DOHH2 (cell line): ENCODE results near the gene GALNS.
A peak's percentile ranks its signal among the peaks of the same experiment; 100 is the strongest.
"Not testable (repeated sequence)": the region's sequence is repeated elsewhere in the genome, so short reads cannot be mapped to it uniquely, and the experiment has no call there.

Experiments
- H3F3A ChIP-seq: fragments of 200-600 bp; sonication (generic), shearing (Covaris generic); 2 replicates; pipeline ENCODE4 v1.6.0; 2016; ENCODE audit warnings: antibody characterized with exemption, mild to moderate bottlenecking; ENCODE audit not compliant: control insufficient read depth, insufficient read depth
- H3K27ac ChIP-seq: fragments of 200-600 bp; sonication (generic); 2 replicates; pipeline ENCODE4 v1.5.1; 2014; ENCODE audit warnings: low read depth, mild to moderate bottlenecking, low read length, moderate library complexity
- H3K27me3 ChIP-seq: fragments of 200-600 bp; sonication (generic); 2 replicates; pipeline ENCODE4 v1.6.1; 2014; ENCODE audit warnings: mild to moderate bottlenecking, low read length, mixed read lengths; ENCODE audit not compliant: control insufficient read depth
- H3K36me3 ChIP-seq: fragments of 200-600 bp; sonication (generic); 2 replicates; pipeline ENCODE4 v1.6.1; 2014; ENCODE audit warnings: mild to moderate bottlenecking, low read length, moderate library complexity, mixed read lengths; ENCODE audit not compliant: control insufficient read depth
- H3K4me1 ChIP-seq: fragments of 200-600 bp; sonication (generic); 2 replicates; pipeline ENCODE4 v1.6.1; 2014; ENCODE audit warnings: mild to moderate bottlenecking, low read length, mixed read lengths; ENCODE audit not compliant: control insufficient read depth
- H3K4me2 ChIP-seq: fragments of 200-600 bp; sonication (generic); 2 replicates; pipeline ENCODE4 v1.6.0; 2014; ENCODE audit warnings: mild to moderate bottlenecking, low read length, moderate library complexity
- H3K4me3 ChIP-seq: fragments of 200-600 bp; sonication (generic); 2 replicates; pipeline ENCODE4 v1.5.1; 2014; ENCODE audit warnings: mild to moderate bottlenecking, low read length, mixed read lengths
- H3K79me2 ChIP-seq: fragments of 200-600 bp; sonication (generic); 2 replicates; pipeline ENCODE4 v1.6.1; 2014; ENCODE audit warnings: mild to moderate bottlenecking, low read length, mixed read lengths; ENCODE audit not compliant: control insufficient read depth
- H3K9me2 ChIP-seq: fragments of 200-600 bp; sonication (generic); replicated peaks from 2 replicates; pipeline ENCODE4 v1.6.1; 2014; ENCODE audit warnings: mild to moderate bottlenecking, low read length, mixed read lengths; ENCODE audit not compliant: control insufficient read depth
- H3K9me3 ChIP-seq: fragments of 200-600 bp; sonication (generic); 2 replicates; pipeline ENCODE4 v1.6.1; 2014; ENCODE audit warnings: antibody characterized with exemption, low read length, mixed read lengths; ENCODE audit not compliant: control insufficient read depth, insufficient read depth
- H4K20me1 ChIP-seq: fragments of 200-600 bp; sonication (generic); 2 replicates; pipeline ENCODE4 v1.6.0; 2014; ENCODE audit warnings: low read depth, mild to moderate bottlenecking, antibody characterized with exemption, low read length, moderate library complexity; ENCODE audit not compliant: control insufficient read depth, insufficient read depth
- EZH2phosphoT487 ChIP-seq: fragments of 200-600 bp; sonication (generic); IDR thresholded peaks from 2 replicates; pipeline ENCODE4 v1.6.1; 2017; ENCODE audit warnings: borderline replicate concordance, mild to moderate bottlenecking, antibody characterized with exemption, low read length, moderate library complexity, mixed read lengths
- TF ChIP-seq, protein P1 (sequence below): fragments of 200-600 bp; sonication (generic); IDR thresholded peaks from one replicate; pipeline ENCODE4 v1.5.1; 2014; ENCODE audit warnings: antibody characterized with exemption, mild to moderate bottlenecking, low read depth, low read length; ENCODE audit not compliant: poor library complexity, severe bottlenecking

GALNS gene

DNA sequence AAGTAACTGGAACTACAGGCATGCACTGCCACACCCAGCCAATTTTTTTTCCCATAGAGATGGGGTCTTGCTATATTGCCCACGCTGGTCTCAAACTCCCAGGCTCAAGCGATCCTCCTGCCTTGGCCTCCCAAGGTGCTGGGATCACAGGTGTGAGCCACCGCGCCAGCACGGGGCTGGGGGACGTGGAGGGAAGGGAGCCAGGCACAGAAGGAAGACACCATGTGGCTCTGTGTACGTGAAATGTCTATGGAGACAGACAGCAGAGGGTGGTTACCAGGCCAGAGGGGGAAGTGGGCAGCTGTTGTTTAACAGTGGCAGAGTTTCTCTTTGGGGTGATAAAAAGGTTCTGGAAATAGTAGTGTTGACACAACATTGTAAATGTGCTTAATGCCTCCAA lies 67.2 kb downstream of the GALNS start:
- H3K4me3 ChIP-seq: no peak overlapping the region
- H3F3A ChIP-seq: peaks cover 8% of the 10 kb centered on the region
- peaks cover 59% of the 10 kb centered on the region for H3K4me1 ChIP-seq
- peaks cover 12% of the 10 kb centered on the region for H3K79me2 ChIP-seq
- H3K27me3 ChIP-seq: no peaks in the 10 kb centered on the region
- H3K36me3 ChIP-seq: no peaks in the 10 kb centered on the region; the same call in 1 of the 2 replicates
- no peaks in the 10 kb centered on the region for H4K20me1 ChIP-seq
- no peaks in the 10 kb centered on the region for H3K9me2 ChIP-seq
- H3K27ac ChIP-seq: no peak overlapping the region
- no peaks in the 10 kb centered on the region for H3K9me3 ChIP-seq
- no peak overlapping the region for H3K4me2 ChIP-seq
- TF ChIP-seq EZH2phosphoT487: no peak
- TF ChIP-seq, protein P1, sequence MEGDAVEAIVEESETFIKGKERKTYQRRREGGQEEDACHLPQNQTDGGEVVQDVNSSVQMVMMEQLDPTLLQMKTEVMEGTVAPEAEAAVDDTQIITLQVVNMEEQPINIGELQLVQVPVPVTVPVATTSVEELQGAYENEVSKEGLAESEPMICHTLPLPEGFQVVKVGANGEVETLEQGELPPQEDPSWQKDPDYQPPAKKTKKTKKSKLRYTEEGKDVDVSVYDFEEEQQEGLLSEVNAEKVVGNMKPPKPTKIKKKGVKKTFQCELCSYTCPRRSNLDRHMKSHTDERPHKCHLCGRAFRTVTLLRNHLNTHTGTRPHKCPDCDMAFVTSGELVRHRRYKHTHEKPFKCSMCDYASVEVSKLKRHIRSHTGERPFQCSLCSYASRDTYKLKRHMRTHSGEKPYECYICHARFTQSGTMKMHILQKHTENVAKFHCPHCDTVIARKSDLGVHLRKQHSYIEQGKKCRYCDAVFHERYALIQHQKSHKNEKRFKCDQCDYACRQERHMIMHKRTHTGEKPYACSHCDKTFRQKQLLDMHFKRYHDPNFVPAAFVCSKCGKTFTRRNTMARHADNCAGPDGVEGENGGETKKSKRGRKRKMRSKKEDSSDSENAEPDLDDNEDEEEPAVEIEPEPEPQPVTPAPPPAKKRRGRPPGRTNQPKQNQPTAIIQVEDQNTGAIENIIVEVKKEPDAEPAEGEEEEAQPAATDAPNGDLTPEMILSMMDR: no peak

DNA sequence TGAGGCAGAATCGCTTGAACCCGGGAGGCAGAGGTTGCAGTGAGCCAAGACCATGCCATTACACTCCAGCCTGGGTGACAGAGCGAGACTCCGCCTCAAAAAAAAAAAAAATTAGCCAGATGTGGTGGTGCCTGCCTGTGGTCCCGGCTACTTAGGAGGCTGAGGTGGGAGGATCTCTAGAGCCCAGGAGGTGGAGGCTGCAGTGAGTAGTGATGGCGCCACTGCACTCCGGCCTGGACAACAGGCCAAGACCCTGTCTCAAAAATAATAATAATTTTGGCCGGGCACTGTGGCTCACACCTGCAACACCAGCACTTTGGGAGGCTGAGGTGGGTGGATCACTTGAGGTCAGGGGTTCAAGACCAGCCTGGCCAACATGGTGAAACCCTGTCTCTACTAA lies 68.0 kb downstream of the GALNS start:
- not testable (repeated sequence) for H4K20me1 ChIP-seq, H3K27me3 ChIP-seq, H3K36me3 ChIP-seq, H3K27ac ChIP-seq, H3K4me3 ChIP-seq, H3K4me2 ChIP-seq, H3F3A ChIP-seq, H3K9me2 ChIP-seq, H3K9me3 ChIP-seq
- H3K79me2 ChIP-seq: peaks cover 20% of the 10 kb centered on the region
- H3K4me1 ChIP-seq: peaks cover 53% of the 10 kb centered on the region

DNA sequence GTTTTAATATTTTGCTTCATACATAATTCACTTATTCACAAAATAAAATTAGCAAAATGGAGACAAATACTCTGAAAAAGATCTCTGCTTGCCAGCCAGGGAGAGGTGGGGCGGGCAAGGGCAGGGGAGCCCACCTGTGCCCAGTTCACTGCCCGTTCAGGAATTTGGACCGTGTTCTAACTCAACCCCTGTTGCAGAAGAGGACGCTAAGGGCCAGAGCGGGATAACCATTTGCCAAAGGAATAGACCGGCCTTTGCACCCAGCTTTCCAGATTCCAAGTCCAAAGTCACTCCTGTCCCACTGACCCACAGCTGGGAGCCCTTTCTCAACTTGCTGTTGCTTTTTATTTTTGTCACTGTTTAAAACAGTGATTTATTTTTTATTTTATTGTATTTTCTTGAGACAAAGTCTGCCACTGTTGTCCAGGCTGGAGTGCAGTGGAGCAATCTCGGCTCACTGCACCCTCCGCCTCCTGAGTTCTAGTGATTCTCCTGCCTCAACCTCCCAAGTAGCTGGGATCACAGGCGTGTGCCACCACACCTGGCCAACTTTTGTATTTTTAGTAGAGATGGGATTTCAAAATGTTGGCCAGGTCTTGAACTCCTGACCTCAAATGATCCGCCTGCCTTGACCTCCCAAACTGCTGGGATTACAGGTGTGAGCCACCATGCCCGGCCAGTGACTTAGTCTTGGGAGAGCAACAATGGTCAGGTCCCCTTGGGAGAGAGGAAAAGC lies 69.0 kb downstream of the GALNS start:
- Histone ChIP-seq H3K4me2 (no peak overlapping the region), H3K36me3 (peaks cover 16% of the 10 kb centered on the region), H3K27me3 (no peaks in the 10 kb centered on the region), H3F3A (peaks cover 8% of the 10 kb centered on the region), H3K79me2 (peaks cover 30% of the 10 kb centered on the region), H3K27ac (no peak overlapping the region), H3K9me3 (no peaks in the 10 kb centered on the region), H4K20me1 (peaks cover 9% of the 10 kb centered on the region; the same call in 1 of the 2 replicates), H3K9me2 (no peaks in the 10 kb centered on the region), H3K4me3 (no peak overlapping the region), H3K4me1 (peaks cover 53% of the 10 kb centered on the region)
- no peak for TF ChIP-seq EZH2phosphoT487
- TF ChIP-seq, protein P1: no peak

DNA sequence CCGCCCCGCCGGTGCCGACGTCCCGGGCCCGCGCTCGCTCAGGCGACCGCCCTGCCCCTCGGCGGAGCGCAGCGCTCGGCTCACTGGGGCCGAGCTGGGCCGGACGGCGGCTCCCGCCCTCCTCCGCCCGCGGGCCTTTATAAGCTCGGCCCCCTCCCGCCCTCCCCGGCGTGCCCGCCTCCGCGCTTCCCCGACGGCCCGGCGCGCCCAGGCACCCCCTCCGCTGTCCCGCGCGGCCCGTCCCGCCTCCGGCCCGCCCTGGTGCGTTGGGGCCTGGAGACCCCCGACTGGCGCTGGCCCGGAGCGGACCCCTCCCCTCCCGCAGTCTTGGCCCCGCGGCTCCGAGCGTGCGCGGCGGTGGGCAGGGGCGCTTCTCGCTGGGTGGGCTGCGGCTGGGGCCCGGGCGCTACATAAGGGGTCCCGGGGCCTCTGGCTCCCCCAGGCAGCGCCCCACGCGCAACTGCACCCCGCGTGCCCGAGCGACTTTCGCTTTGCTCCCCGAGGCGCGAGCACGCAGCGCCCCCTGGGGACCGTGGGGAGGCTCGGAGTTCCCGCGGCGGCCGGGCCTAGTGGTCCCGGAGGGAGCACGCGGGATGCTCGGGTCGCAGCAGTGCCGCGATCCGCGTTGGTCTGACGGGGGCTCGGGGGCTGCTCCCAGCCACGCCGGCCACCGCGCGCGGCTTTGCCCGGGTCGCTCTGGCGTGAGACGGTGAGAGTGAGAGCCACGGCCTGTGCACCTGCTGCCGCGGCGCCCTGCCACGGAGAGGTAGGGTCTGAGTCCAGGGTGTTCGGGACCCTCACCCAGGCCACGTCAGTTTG lies 71.4 kb downstream of the GALNS start, which contains the start of gene PIEZO1:
TSS of gene PIEZO1 (minus strand) at position 115 of the 819 bp plus-strand sequence. CDS start 256 bp downstream, outside the sequence.
- H3F3A ChIP-seq: peaks cover 8% of the 10 kb centered on the region
- H3K9me3 ChIP-seq: no peaks in the 10 kb centered on the region
- H3K9me2 ChIP-seq: no peaks in the 10 kb centered on the region
- no peaks in the 10 kb centered on the region for H3K27me3 ChIP-seq
- TF ChIP-seq, protein P1: peak; percentile 83
- TF ChIP-seq EZH2phosphoT487: no peak
- H3K36me3 ChIP-seq: peaks cover 33% of the 10 kb centered on the region
- peaks cover 13% of the 10 kb centered on the region for H4K20me1 ChIP-seq
- H3K79me2 ChIP-seq: peaks cover 54% of the 10 kb centered on the region
- peak within 1 kb of the TSS; percentile 92 for H3K4me2 ChIP-seq
- H3K27ac ChIP-seq: peak within 1 kb of the TSS; percentile 52
- H3K4me1 ChIP-seq: peaks cover 54% of the 10 kb centered on the region
- peak within 1 kb of the TSS; percentile 98 for H3K4me3 ChIP-seq
